HG03432 (cell line): Measurements from ENCODE around the gene ADARB2.

Experiments
- ATAC-seq: cut with Tn5 transposase; IDR thresholded peaks from one replicate; pipeline ENCODE4 v1.9.1; 2021; ENCODE audit warnings: mild to moderate bottlenecking, moderate library complexity; ENCODE audit not compliant: unreplicated experiment

The ADARB2 gene

DNA sequence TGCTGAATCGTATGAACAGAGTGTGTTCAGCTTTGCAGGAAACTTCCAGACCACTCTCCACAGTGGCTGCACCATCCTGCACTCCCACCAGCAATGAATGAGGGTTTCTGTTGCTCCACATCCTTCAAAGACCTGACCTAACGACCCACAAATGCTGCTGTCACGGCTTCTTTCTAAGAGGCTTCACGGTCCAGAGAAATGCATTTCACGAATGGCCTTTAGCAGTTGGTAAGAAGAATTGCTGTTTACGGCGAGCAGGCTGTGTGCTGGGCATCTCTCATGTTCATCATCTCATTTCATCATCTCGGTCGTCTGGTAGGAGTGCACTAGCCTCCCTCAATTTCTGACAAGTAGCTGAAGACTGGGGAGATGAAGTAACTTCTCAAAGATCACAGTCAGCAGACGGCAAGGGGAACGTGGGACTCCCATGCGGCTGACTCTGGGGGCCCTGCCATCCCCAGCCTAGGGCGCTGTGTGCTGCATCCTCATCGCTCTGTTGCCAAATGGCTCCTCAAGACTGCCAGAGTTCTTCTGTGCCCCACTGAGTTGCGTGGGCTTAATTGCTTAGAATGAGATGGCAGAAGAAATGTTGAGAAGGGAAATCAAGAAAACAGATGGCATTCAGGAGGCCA is 72.9 kb downstream of the ADARB2 start:
- ATAC-seq: no peak

DNA sequence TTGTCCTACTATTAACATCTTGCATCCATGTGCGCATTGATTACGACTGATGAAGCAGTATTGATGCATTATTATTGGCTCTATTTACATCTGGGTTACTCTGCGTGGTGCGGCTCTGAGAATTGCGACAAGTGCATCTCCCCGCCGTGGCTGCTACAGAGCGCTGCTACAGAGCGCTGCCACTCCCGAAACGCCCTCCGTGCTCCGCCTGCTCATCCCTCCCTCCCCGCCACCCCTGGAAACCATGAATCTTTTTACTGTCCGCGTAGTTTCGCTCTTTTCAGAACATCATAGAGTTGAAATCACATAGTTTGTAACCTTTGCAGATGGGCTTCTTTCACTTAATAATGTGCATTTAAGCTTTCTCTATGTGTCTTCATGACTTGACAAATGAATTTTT is 74.1 kb downstream of the ADARB2 start:
- ATAC-seq: no peak

DNA sequence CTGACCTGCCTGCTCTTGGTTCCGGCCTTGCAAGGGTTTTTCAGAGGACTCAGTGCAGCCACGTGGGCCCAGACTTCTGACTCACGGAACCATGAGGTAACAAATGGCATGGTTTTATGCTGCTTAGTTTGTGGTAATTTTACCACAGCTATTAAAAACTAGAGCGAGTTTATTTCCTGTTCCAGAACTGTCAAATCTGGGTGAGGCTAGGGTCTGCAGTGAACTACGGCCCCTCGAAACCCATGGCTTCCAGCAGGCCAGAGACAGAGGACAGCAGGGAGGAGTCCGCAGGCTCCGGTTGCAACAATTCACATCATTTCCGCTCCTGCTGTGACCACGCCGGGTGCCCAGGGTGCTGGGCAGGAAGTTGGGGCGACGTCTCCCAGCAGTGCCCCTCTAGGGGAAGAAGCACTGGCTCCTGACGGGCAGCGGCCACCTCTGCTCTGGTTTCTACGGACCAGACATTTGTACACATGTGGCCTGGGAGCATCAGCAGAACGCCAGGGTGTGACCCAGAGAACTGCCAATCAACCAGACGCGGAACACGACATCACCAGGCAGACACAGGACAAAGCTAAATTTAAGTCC is 74.8 kb downstream of the ADARB2 start:
- ATAC-seq: peak; percentile 23

DNA sequence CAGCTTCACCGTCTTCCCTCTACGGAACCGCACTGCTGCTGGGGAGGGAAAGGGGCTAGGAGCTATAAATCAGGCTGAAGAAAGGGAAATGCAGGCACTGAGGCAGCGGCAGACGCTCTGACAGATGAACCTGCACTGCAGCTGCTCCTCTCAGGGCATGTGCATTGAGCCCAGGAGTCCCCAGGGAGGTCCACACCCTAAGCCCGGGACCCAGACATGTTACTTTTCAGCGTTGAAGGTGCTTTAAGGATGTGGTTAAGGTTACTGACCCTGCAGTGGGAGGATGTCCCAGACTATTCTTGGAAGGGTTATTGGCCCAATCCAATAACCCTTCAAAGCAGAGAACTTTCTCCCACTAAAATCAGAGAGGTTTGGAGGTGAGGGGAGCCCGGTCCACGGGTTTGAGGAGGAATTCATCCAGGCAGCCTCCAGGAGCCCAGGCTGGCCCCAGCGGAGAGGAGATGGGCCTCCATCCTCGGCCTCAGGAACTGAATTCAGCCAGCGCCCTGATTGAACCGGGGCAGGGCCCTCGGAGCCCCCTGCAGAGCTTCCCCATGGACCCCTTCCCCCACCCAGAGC is 75.4 kb downstream of the ADARB2 start:
- peak; percentile 78 for ATAC-seq

DNA sequence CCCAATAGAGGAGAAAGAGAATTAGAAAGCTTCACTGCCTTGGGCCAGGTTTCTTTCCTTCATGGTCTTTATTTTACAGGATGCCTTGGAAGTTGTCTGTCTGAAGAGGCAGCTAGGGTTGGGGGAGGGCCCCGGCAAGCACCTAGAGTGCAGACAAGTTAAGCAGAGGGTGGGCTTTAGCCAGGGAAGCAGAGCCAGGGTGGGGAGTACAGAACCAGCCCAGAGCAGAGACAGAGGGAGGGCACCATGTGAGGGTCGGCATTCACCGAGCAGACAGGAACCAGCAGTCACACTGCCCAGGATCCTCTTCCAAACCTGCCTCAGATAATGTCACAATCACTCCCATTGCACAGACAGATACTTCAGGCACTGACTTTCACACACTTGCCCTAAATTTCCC is 75.9 kb downstream of the ADARB2 start:
- ATAC-seq: peak; percentile 5

DNA sequence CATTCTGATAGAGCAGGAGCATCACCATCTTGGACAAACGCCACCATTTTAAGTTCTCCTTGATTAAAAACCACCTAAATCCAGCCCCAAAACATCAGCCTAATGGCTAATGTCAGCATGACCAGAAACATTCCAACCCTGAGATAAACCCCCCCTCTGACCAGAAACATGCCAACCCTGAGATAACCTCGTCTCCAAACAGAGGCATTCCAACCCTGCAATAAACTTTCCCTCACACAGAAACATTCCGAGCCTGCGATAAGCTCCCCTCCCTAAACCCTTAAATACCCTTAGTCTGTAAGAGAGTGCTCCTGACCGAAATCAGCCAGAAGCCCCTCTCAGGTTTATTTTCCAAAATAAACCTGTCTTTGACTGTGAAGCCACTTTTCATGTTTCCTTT is 76.5 kb downstream of the ADARB2 start:
- no peak for ATAC-seq

DNA sequence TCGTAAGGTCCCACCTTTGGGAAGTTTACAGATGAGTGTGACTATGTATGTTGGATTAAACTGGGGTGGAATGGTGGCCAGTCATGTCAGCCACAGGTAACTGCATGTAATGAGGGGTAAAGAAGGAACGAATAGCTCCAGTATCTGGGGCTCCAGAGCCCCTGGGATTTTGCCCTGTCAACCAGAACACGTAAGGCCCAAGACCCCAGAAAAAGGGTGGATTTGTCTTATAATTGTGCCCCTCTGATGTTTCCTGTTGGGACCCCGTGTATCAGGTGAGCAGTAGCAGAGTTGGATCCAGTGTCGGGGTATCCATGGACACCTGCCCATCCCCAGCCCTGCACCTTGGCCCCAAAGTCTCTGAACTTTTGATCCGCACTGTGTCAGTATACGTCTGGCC is 76.9 kb downstream of the ADARB2 start:
- ATAC-seq: no peak

GRCh38 chr10:1659221-1659791 is 78.0 kb downstream of the ADARB2 start:
- no peak for ATAC-seq

DNA sequence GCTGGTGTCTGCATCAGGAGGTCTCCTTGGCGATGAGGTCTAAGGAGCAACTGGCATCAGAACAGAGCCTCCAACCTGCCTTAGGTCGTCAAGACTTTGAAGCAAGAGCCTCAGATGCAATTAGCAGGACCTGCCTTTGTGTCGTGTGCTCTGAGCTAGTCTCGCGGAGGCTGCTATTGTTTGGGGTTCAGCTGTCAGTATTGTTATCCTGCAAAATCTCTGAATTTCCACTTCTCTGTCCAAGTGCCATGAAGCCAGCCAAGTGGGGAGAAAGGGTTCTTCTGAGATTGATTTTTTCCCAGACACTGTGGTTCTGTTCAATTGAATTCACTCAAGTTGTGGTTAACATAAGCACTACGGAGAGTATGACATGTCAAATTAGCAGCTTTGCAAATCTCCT is 78.7 kb downstream of the ADARB2 start:
- no peak for ATAC-seq

- ATAC-seq: no peak
Observed at GRCh38 chr10:1657479-1657878, 79.8 kb downstream of the ADARB2 start.

DNA sequence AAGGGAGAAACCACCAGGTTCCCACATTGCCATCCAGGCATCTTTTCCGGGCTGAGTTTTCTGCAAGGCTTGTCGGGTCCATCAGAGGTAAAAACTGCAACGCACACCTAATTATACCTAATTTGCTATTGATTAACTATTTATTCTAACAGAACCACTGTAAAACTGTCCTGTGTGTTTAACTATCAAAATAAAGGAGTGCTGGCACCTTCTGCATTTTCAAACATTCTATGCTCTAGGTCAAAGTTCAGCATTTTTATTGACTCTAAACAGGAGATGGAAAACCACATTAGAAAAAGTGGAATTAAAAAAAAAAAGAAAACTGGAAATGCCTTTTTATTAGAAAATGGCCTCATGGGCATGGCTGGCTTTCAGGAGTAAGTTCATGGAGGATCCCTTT is 82.0 kb downstream of the ADARB2 start:
- ATAC-seq: no peak

- no peak for ATAC-seq
Observed at GRCh38 chr10:1654811-1655356, 82.4 kb downstream of the ADARB2 start.

DNA sequence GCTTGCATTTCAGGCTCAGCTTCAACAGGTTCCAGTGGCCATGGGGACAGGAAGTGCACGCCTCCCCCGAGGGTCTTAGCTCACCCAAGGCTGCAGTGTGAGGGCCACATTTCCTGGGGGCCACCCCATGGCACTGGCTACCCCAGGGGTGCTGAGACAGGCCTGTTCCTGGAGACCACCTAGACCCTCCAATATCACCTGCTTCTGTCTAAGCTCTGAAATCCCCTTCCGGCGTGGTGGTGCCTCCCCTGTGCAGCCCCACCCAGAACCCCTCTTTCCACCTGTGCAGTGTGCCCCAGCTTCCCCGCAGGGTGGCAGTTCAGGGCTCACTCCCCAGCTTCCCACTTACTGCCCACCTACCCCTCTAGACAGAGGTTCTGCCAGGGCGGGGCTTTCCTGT is 83.1 kb downstream of the ADARB2 start:
- no peak for ATAC-seq

- ATAC-seq: no peak
Observed at GRCh38 chr10:1653321-1653720, 84.0 kb downstream of the ADARB2 start.

GRCh38 chr10:1652151-1652550 is 85.2 kb downstream of the ADARB2 start:
- no peak for ATAC-seq

GRCh38 chr10:1651270-1651966 is 85.9 kb downstream of the ADARB2 start:
- ATAC-seq: no peak

- ATAC-seq: no peak
Observed at GRCh38 chr10:1650542-1651269, 86.6 kb downstream of the ADARB2 start.

GRCh38 chr10:1648648-1649047 is 88.7 kb downstream of the ADARB2 start:
- peak; percentile 38 for ATAC-seq

- ATAC-seq: no peak
Observed at GRCh38 chr10:1646332-1646731, 91.0 kb downstream of the ADARB2 start.

- ATAC-seq: no peak
Observed at GRCh38 chr10:1645896-1646295, 91.4 kb downstream of the ADARB2 start.

DNA sequence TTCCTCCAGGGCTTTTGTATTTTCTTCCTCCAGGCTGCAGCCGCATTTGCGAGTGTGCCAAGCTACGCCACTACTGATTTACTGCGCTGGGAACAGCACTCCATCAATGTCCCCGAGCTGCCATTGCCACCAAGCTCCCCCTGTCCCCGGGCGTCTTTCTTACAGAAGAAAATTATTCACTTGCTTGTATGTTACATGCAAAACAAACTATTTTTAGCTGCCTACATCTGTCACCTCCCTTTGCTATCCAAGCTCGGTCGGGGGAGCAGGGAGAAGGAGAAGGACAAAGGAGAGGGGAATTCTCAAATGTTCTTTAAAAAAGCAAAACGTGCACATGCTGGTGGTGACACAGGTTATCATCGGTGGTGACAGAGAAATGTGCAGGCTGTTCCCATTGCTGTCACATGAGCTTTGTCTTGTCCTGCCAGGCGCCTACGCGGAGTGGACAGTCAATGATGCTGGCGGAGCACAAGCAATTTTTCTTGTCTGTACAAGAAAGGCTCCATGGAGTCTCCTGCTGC is 93.1 kb downstream of the ADARB2 start:
- no peak for ATAC-seq
